ENCODE results near the gene OXNAD1. TPM values are rescaled to one million over a fixed set of nuclear protein-coding genes. Genes with fewer than 3 reads are reported as not detected.

OXNAD1 gene
- total and polyA plus RNA-seq, 2 of the 13 experiments (the other 11 are each of a cell fraction or from before 2014, with no cell fraction given) = 9.9 to 18.8 TPM

DNA sequence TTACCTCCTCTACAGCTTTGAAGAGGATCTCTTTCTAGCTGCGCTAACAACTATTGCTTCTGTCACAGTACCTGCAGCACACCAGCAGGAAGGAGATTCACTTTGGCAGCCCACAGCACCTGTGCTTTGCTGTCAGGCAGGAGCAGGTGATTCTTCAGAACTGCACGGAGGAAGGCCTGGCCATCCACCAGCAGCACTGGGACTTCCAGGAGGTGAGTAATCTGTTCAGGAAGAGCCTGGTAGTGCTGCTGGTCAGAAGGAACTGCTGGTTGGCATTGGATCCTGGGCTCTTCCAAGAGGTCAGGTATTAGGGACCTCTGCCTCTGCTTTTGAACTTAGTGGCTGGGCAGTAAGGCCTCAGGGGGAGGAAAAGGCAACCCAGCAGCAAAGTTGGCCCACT, 42.5 kb upstream of the OXNAD1 start (continued):
- TF ChIP-seq, protein P1, sequence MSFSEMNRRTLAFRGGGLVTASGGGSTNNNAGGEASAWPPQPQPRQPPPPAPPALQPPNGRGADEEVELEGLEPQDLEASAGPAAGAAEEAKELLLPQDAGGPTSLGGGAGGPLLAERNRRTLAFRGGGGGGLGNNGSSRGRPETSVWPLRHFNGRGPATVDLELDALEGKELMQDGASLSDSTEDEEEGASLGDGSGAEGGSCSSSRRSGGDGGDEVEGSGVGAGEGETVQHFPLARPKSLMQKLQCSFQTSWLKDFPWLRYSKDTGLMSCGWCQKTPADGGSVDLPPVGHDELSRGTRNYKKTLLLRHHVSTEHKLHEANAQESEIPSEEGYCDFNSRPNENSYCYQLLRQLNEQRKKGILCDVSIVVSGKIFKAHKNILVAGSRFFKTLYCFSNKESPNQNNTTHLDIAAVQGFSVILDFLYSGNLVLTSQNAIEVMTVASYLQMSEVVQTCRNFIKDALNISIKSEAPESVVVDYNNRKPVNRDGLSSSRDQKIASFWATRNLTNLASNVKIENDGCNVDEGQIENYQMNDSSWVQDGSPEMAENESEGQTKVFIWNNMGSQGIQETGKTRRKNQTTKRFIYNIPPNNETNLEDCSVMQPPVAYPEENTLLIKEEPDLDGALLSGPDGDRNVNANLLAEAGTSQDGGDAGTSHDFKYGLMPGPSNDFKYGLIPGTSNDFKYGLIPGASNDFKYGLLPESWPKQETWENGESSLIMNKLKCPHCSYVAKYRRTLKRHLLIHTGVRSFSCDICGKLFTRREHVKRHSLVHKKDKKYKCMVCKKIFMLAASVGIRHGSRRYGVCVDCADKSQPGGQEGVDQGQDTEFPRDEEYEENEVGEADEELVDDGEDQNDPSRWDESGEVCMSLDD (CRISPR knock-in tag; IDR thresholded peaks at IDR 0.05; ENCODE audit: borderline replicate concordance) = no peak
- no peak for TF ChIP-seq ZNF552 (CRISPR knock-in tag; IDR thresholded peaks at IDR 0.05; ENCODE audit: borderline replicate concordance)
- TF ChIP-seq, protein P2, sequence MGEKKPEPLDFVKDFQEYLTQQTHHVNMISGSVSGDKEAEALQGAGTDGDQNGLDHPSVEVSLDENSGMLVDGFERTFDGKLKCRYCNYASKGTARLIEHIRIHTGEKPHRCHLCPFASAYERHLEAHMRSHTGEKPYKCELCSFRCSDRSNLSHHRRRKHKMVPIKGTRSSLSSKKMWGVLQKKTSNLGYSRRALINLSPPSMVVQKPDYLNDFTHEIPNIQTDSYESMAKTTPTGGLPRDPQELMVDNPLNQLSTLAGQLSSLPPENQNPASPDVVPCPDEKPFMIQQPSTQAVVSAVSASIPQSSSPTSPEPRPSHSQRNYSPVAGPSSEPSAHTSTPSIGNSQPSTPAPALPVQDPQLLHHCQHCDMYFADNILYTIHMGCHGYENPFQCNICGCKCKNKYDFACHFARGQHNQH (CRISPR knock-in tag; IDR thresholded peaks at IDR 0.05) = no peak
- no peak for TF ChIP-seq CREM (IDR thresholded peaks at IDR 0.05)
- TF ChIP-seq CREM (CRISPR knock-in tag; IDR thresholded peaks at IDR 0.05) = no peak
- no peak for TF ChIP-seq PHF21A (CRISPR knock-in tag; IDR thresholded peaks at IDR 0.05)

DNA sequence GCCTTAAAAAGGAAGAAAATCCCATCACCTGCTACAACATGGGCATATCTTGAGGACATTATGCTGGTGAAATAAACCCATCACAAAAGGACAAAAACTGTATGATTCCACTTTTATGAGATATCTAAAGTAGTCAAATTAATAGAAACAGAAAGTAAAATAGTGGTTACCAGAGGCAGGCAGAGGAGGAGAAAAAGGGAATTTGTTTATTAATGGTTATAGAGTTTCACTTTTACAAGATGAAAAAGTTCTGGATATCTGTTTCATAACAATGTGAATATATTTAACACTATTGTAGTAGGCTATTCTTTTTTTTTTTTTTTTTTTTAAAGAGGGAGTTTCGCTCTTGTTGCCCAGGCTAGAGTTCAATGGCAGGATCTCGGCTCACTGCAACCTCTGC, 40.7 kb upstream of the OXNAD1 start:
- 53% methylated on average over 2 of the region's 2 CpGs for WGBS (ENCODE audit: low lambda C conversion rate)
- DNase-seq (ENCODE audit: low spot score) = no peak
- in situ Hi-C loops (cut with HindIII; ENCODE audit: extremely low pct_ligation_motif_present, low pct_unique_long_range_greater_than_20kb) = no loop called here
- Histone ChIP-seq H2AFZ (ENCODE audit: low read length) (no peak overlapping the region), H3K9ac (ENCODE audit: insufficient read depth, low read depth, low read length) (no peak overlapping the region), H3K9me3 (ENCODE audit: low read length) (no peaks in the 10 kb centered on the region), H3K36me3 (replicated peaks in 1 of 2; ENCODE audit: control insufficient read depth in 1 of 2, insufficient read depth in 2 of 2, low read length in 2 of 2) (no peaks in the 10 kb centered on the region), H3K4me3 (replicated peaks in 1 of 3; ENCODE audit: insufficient read depth in 1 of 3, low read depth in 2 of 3, low read length in 3 of 3) (no peak overlapping the region), H3K4me2 (ENCODE audit: low read depth, low read length) (no peak overlapping the region), H3K4me1 (ENCODE audit: insufficient read depth, low read length) (no peaks in the 10 kb centered on the region), H3K79me2 (ENCODE audit: insufficient read depth, low read length) (no peaks in the 10 kb centered on the region), H3K27me3 (ENCODE audit: control insufficient read depth in 1 of 2, insufficient read depth in 2 of 2, low read length in 2 of 2) (peaks cover 0 to 11% of the 10 kb centered on the region in 2 experiments; a peak in 1 of 5 replicates), H3K27ac (ENCODE audit: extremely low read length, insufficient read depth, low read length) (no peak overlapping the region), H4K20me1 (ENCODE audit: insufficient read depth, low read length) (no peaks in the 10 kb centered on the region)
- ChIA-PET POLR2A (no interaction called here), CTCF (ENCODE audit: low intra/inter-chr PET ratio, low total read pairs) (no interaction called here)
- FAIRE-seq = no peak
- no peak for ATAC-seq
- intact Hi-C loops (cut with micrococcal nuclease; ENCODE audit: unreplicated experiment) = no loop called here
- no TSS peak for BruUV-seq (replicated peaks)
- TF ChIP-seq SAP130 (CRISPR knock-in tag; IDR thresholded peaks at IDR 0.05; ENCODE audit: low read depth) (no peak), ZC3H13 (CRISPR knock-in tag; IDR thresholded peaks at IDR 0.05) (no peak), JARID2 (CRISPR knock-in tag; IDR thresholded peaks at IDR 0.05; ENCODE audit: insufficient replicate concordance) (no peak), TEAD2 (CRISPR knock-in tag; IDR thresholded peaks at IDR 0.05) (no peak), ZNF34 (CRISPR knock-in tag; IDR thresholded peaks at IDR 0.05; ENCODE audit: borderline replicate concordance) (no peak), ZFAT (CRISPR knock-in tag; conservative IDR thresholded peaks at IDR 0.05) (no peak), PRPF4 (IDR thresholded peaks at IDR 0.05; ENCODE audit: low read depth, low read length, poor library complexity, severe bottlenecking) (no peak), ZNF550 (CRISPR knock-in tag; IDR thresholded peaks at IDR 0.05; ENCODE audit: borderline replicate concordance) (no peak), NAIF1 (CRISPR knock-in tag; IDR thresholded peaks at IDR 0.05; ENCODE audit: borderline replicate concordance) (no peak)
- TF ChIP-seq, protein P3, sequence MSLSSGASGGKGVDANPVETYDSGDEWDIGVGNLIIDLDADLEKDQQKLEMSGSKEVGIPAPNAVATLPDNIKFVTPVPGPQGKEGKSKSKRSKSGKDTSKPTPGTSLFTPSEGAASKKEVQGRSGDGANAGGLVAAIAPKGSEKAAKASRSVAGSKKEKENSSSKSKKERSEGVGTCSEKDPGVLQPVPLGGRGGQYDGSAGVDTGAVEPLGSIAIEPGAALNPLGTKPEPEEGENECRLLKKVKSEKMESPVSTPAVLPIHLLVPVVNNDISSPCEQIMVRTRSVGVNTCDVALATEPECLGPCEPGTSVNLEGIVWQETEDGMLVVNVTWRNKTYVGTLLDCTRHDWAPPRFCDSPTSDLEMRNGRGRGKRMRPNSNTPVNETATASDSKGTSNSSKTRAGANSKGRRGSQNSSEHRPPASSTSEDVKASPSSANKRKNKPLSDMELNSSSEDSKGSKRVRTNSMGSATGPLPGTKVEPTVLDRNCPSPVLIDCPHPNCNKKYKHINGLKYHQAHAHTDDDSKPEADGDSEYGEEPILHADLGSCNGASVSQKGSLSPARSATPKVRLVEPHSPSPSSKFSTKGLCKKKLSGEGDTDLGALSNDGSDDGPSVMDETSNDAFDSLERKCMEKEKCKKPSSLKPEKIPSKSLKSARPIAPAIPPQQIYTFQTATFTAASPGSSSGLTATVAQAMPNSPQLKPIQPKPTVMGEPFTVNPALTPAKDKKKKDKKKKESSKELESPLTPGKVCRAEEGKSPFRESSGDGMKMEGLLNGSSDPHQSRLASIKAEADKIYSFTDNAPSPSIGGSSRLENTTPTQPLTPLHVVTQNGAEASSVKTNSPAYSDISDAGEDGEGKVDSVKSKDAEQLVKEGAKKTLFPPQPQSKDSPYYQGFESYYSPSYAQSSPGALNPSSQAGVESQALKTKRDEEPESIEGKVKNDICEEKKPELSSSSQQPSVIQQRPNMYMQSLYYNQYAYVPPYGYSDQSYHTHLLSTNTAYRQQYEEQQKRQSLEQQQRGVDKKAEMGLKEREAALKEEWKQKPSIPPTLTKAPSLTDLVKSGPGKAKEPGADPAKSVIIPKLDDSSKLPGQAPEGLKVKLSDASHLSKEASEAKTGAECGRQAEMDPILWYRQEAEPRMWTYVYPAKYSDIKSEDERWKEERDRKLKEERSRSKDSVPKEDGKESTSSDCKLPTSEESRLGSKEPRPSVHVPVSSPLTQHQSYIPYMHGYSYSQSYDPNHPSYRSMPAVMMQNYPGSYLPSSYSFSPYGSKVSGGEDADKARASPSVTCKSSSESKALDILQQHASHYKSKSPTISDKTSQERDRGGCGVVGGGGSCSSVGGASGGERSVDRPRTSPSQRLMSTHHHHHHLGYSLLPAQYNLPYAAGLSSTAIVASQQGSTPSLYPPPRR (CRISPR knock-in tag; IDR thresholded peaks at IDR 0.05; ENCODE audit: borderline replicate concordance) = no peak

Measured in HepG2 (cell line).